HG03045 (cell line): ENCODE results near the gene PI3.
"Not testable (repeated sequence)": the region's sequence is repeated elsewhere in the genome, so short reads cannot be mapped to it uniquely, and the experiment has no call there.

ENCODE experiments used
- ATAC-seq: cut with Tn5 transposase; IDR thresholded peaks from one replicate; pipeline ENCODE4 v1.9.1; 2021; ENCODE audit warnings: mild to moderate bottlenecking, moderate library complexity; ENCODE audit not compliant: unreplicated experiment

The PI3 gene

GRCh38 chr20:45174434-45175364 lies at the start of gene PI3:
Gene PI3, plus strand, starts transcription at chr20:45174902. Its CDS starts 21 bp downstream, at chr20:45174923.
- ATAC-seq, result no peak

- no peak for ATAC-seq
These were observed 46.6 kb upstream of the PI3 start for GRCh38 chr20:45128099-45128498.

GRCh38 chr20:45136911-45137310 lies 37.8 kb upstream of the PI3 start:
- ATAC-seq, result no peak

DNA sequence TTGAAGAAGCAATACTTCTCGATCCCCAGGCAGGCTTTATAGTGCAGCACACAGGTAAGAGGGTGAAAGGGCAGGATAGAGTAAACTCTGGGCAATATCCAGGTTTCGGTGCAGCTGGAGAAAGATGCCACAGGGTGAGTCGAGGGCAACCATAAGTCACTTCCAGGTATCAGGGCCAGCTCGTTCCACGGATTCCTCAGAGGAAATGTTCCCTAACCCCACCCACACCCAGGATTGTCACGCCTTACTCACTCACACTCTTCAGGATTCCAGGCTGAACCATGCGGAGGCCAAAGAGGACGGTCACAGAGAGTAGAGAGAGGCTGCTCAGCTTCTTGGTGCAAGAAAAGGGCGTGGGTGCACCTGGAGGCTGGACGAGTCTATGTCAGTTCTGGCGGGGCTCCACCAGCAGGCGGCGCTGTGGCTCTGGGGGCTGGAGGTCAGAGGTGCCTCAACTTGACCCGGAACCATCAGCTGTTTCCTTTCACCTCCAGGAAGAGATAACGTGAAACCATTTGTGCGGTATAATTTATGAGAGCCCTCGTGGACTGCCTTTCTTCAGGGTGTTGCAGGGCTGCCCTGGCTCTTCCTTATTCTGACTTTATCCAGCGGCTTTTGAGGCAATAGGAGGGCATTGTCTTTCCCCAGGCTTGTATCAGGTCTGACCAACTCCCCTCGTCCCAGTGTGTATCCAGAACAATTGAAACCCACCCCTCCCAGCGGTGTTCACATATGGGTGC lies 36.0 kb upstream of the PI3 start:
- no peak for ATAC-seq

DNA sequence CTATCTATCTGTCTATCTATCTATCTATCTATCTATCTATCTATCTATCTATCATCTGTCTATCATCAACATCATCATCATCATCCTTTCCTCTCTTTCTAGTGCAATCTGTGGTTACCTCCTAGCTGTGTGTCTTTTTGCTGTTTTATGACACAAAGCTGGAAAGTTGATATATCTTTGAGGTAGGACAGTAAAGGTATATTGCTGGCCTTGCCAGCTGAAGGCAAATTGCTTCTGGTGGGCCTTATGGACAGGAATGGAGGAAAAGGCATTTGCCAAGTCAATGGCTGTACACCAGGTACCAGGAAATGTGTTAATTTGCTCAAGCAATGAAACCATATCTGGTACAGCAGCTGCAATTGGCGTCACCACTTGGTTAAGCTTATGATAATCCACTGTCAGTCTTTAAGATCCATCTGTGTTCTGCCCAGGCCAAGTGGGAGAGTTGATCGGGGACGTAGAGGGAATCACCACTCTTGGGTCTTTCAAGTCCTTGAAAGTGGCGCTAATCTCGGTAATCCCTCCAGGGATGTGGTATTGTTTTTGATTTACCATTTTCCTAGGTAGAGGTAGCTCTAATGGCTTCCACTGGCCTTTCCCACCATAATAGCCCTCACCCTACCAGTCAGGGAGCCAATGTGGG lies 34.8 kb upstream of the PI3 start:
- ATAC-seq, result not testable (repeated sequence)

GRCh38 chr20:45140836-45141235 lies 33.9 kb upstream of the PI3 start:
- ATAC-seq, result no peak

GRCh38 chr20:45149062-45149461 lies 25.6 kb upstream of the PI3 start:
- no peak for ATAC-seq

- ATAC-seq, result no peak
These were observed 22.3 kb upstream of the PI3 start for GRCh38 chr20:45152405-45152804.

- no peak for ATAC-seq
These were observed 21.6 kb upstream of the PI3 start for GRCh38 chr20:45153147-45153546.

GRCh38 chr20:45153752-45154151 lies 20.9 kb upstream of the PI3 start:
- no peak for ATAC-seq

GRCh38 chr20:45154183-45154582 lies 20.5 kb upstream of the PI3 start:
- ATAC-seq, result no peak

DNA sequence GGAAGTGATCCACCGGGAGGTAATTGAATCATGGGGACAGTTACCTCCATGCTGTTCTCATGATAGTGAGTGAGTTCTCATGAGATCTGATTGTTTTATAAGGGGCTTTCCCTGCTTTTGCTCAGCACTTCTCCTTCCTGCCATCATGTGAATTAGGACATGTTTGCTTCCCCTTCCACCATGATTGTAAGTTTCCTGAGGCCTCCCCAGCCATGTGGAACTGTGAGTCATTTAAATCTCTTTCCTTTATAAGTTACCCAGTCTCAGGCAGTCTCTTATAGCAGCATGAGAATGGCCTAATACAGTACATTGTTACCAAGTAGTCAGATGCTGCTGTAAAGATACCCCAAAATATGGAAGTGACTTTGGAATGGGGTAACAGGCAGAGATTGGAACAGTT lies 19.9 kb upstream of the PI3 start:
- not testable (repeated sequence) for ATAC-seq

DNA sequence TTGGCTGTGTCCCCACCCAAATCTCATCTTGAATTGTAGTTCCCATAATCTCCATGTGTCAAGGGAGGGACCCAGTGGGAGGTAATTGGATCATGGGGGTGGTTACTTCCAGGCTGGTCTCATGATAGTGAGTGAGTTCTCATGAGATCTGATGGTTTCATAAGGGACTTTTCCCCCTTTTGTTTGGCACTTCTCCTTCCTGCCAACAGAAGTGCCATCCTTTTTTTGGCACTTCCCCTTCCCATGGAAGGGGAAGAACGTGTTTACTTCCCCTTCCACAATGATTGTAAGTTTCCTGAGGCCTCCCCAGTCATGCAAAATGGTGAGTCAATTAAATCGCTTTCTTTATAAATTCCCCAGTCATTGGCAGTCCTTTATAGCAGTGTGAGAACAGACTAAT lies 18.0 kb upstream of the PI3 start:
- ATAC-seq, result no peak

- ATAC-seq, result no peak
These were observed 16.7 kb upstream of the PI3 start for GRCh38 chr20:45157962-45158361.

GRCh38 chr20:45163083-45163803 lies 11.5 kb upstream of the PI3 start:
- no peak for ATAC-seq

GRCh38 chr20:45164906-45165305 lies 9.8 kb upstream of the PI3 start:
- no peak for ATAC-seq

GRCh38 chr20:45173522-45173921 lies 1.2 kb upstream of the PI3 start:
- ATAC-seq, result no peak

- ATAC-seq, result no peak
These were observed 2.0 kb downstream of the PI3 start for GRCh38 chr20:45176526-45177267.

GRCh38 chr20:45179166-45179565 lies 4.5 kb downstream of the PI3 start:
- ATAC-seq, result no peak

GRCh38 chr20:45181639-45182038 lies 6.9 kb downstream of the PI3 start:
- no peak for ATAC-seq
